K562 treated with DMSO at 1 percent for 24 hours (cell line): ENCODE results near the gene DPPA3. TPM values are rescaled to one million over a fixed set of nuclear protein-coding genes. Genes with fewer than 3 reads are reported as not detected.

Experiments used
- total RNA-seq: library from RNA; unstranded; fragments of 300-600 nt; gene quantifications from 2 replicates; pipeline ENCODE4 v1.2.3, GENCODE V29; 2022; ENCODE audit warnings: low read depth; ENCODE audit not compliant: insufficient read depth

Gene DPPA3
- not detected in 2 replicates for total RNA-seq

DNA sequence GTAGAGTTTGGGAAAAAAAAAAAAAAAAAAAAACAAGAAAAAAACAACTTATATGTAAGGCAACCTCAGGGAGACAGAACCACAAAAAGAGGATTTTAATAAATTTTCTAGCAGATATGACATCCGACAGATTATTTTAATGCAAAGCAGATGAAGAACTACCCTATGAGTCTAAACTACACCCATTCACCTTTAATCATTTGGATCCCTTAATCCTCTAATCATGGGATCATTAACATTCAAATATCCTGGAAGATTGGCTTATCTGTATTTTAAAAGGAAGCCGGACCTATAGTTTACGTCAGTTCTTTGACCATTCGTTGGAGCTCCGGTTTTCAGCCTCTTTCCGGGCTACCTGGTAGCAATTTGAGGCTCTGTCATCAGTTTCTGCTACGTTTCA lies at the start of gene DPPA3:
Gene DPPA3 (plus strand): TSS at position 301 of the 400 bp plus-strand sequence. CDS start 138 bp downstream, outside the sequence.

GRCh38 chr12:7695566-7696197 lies 15.6 kb upstream of the DPPA3 start, which contains the start of gene GDF3:
TSS of gene GDF3 (minus strand) at chr12:7695775. CDS start at chr12:7695728, 47 bp downstream.

DNA sequence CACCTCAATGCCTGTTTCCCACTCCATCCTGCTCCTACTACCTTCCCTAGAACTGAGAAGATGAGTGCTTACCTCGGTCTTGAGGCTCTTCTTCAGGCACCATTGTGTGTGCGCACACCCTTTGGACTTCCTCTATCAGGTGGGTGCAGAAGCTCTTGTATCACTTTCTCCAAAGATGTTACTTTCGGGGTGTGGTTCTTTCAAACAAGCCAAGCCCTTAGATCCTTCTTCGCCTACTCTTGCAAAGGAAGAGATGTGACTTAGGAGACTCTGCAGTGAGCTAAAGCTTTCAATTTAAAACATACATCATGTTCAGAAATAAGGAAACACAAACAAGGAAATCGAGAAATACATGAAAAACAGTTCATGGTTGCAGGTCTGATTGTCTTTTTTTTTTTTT lies 36.0 kb downstream of the DPPA3 start, which contains the start of gene CLEC4C:
Gene CLEC4C (minus strand): TSS at position 130 of the 400 bp plus-strand sequence. CDS start 27 bp downstream, at position 103.

Other genes with a start within 250 kb of the DPPA3 start
- not detected in 2 replicates for gene CD163, start 207.7 kb upstream of the DPPA3 start, total RNA-seq
- not detected in 2 replicates for gene APOBEC1, start 45.5 kb upstream of the DPPA3 start, total RNA-seq
- gene GDF3, start 15.7 kb upstream of the DPPA3 start, total RNA-seq, result not detected in 2 replicates
- not detected in 2 replicates for gene CLEC4C, start 35.9 kb downstream of the DPPA3 start, total RNA-seq
- gene NANOGNB, start 53.8 kb downstream of the DPPA3 start, total RNA-seq, result not detected in 2 replicates
- gene NANOG, start 78.0 kb downstream of the DPPA3 start, total RNA-seq, result not detected in 2 replicates
- 0.90 and 0.97 TPM in 2 replicates for gene SLC2A14, start 161.5 kb downstream of the DPPA3 start, total RNA-seq
- 55.8 and 68.6 TPM in 2 replicates for gene SLC2A3, start 224.8 kb downstream of the DPPA3 start, total RNA-seq